ENCODE measurements around the gene SDR42E1.

GRCh38 chr16:81987706-81988105 is 23.6 kb downstream of the SDR42E1 start:
- TF ChIP-seq CTCF (IDR thresholded peaks at IDR 0.05) (no peak), POLR2A (IDR thresholded peaks at IDR 0.05) (no peak)
